GM23338 (cell line): ENCODE measurements around the gene RELN. TPM values are rescaled to one million over a fixed set of nuclear protein-coding genes. Genes with fewer than 3 reads are reported as not detected.
A peak's percentile ranks its signal among the peaks of the same experiment; 100 is the strongest.

ENCODE experiments used
- ATAC-seq: fragments of 200-7000 bp; cut with Tn5 transposase; 3 replicates; pipeline ENCODE4 v1.9.1; 2020
- DNase-seq: peaks from one replicate; pipeline ENCODE4 v3.0.0-alpha.2; 2015; ENCODE audit warnings: low spot score
- H2AFZ ChIP-seq: fragments of 200-600 bp; sonication (generic); 2 replicates; pipeline ENCODE4 v1.8.0; 2016; ENCODE audit warnings: antibody characterized with exemption, mild to moderate bottlenecking, moderate library complexity
- H3F3A ChIP-seq: fragments of 200-600 bp; sonication (generic); replicated peaks from 2 replicates; pipeline ENCODE4 v1.8.0; 2017; ENCODE audit warnings: antibody characterized with exemption, mixed run types, low read depth
- H3K27ac ChIP-seq: fragments of 200-600 bp; sonication (generic); 2 replicates; pipeline ENCODE4 v1.6.1; 2016; ENCODE audit warnings: low read depth
- H3K27me3 ChIP-seq: fragments of 200-600 bp; sonication (generic); 2 replicates; pipeline ENCODE4 v1.8.0; 2016; ENCODE audit warnings: mild to moderate bottlenecking, mixed run types, moderate library complexity; ENCODE audit not compliant: insufficient read depth
- H3K36me3 ChIP-seq: fragments of 200-600 bp; sonication (generic); 2 replicates; pipeline ENCODE4 v1.8.0; 2016; ENCODE audit warnings: mild to moderate bottlenecking; ENCODE audit not compliant: insufficient read depth
- H3K4me1 ChIP-seq: fragments of 200-600 bp; sonication (generic); 2 replicates; pipeline ENCODE4 v1.8.0; 2016; ENCODE audit warnings: mild to moderate bottlenecking, moderate library complexity; ENCODE audit not compliant: insufficient read depth
- H3K4me2 ChIP-seq: fragments of 200-600 bp; sonication (generic); 2 replicates; pipeline ENCODE4 v1.7.1; 2017; ENCODE audit warnings: mixed run types
- H3K4me3 ChIP-seq: fragments of 200-600 bp; sonication (generic); 2 replicates; pipeline ENCODE4 v1.6.1; 2016; ENCODE audit warnings: mixed run types
- H3K79me2 ChIP-seq: fragments of 200-600 bp; sonication (generic); replicated peaks from 2 replicates; pipeline ENCODE4 v1.8.0; 2017; ENCODE audit warnings: mild to moderate bottlenecking; ENCODE audit not compliant: insufficient read depth
- H3K9me2 ChIP-seq: fragments of 200-600 bp; sonication (generic); 2 replicates; pipeline ENCODE4 v1.8.0; 2017; ENCODE audit not compliant: insufficient read depth
- H4K20me1 ChIP-seq: fragments of 200-600 bp; sonication (generic); replicated peaks from 2 replicates; pipeline ENCODE4 v1.8.0; 2017; ENCODE audit warnings: mild to moderate bottlenecking; ENCODE audit not compliant: insufficient read depth
- H3K27ac Mint-ChIP-seq: 2 replicates; pipeline ENCODE4 v1.8.0; 2020; ENCODE audit warnings: inconsistent platforms, mild to moderate bottlenecking, moderate library complexity, mixed read lengths
- H3K27me3 Mint-ChIP-seq: 3 replicates; pipeline ENCODE4 v1.8.0; 2022; ENCODE audit warnings: low read depth, mild to moderate bottlenecking, moderate library complexity, mixed read lengths, inconsistent platforms; ENCODE audit not compliant: insufficient read depth, poor library complexity
- H3K36me3 Mint-ChIP-seq: 3 replicates; pipeline ENCODE4 v1.8.0; 2021; ENCODE audit warnings: low read depth, mild to moderate bottlenecking, inconsistent platforms, moderate library complexity, mixed read lengths
- H3K4me1 Mint-ChIP-seq: 3 replicates; pipeline ENCODE4 v1.8.0; 2020; ENCODE audit warnings: mild to moderate bottlenecking, inconsistent platforms, mixed read lengths
- H3K4me3 Mint-ChIP-seq: 3 replicates; pipeline ENCODE4 v1.8.0; 2021; ENCODE audit warnings: moderate library complexity, mild to moderate bottlenecking, inconsistent platforms, mixed read lengths
- H3K9me3 Mint-ChIP-seq: 3 replicates; pipeline ENCODE4 v1.8.0; 2020; ENCODE audit warnings: moderate library complexity, mild to moderate bottlenecking, inconsistent platforms, mixed read lengths
- CTCF ChIP-seq, 2 experiments: fragments of 200-600 bp in 1 of 2; sonication (generic) in 1 of 2; conservative IDR thresholded peaks; 2 replicates each; pipeline versions ENCODE4 v1.5.1 to v1.6.1; 2016 to 2017; ENCODE audit warnings: antibody characterized with exemption in 2 of 2, low read depth in 2 of 2, mild to moderate bottlenecking in 2 of 2, moderate library complexity in 1 of 2
- ETS1 ChIP-seq: IDR thresholded peaks from 2 replicates; pipeline ENCODE4 v1.6.1; 2016; ENCODE audit warnings: antibody characterized with exemption
- EZH2 ChIP-seq: fragments of 200-600 bp; sonication (generic); IDR thresholded peaks from one replicate; pipeline ENCODE4 v1.8.0; 2017; ENCODE audit warnings: antibody characterized with exemption, mild to moderate bottlenecking, low read depth; ENCODE audit not compliant: unreplicated experiment
- EZH2phosphoT487 ChIP-seq: fragments of 200-600 bp; sonication (generic); IDR thresholded peaks from one replicate; pipeline ENCODE4 v1.8.1; 2018; ENCODE audit warnings: antibody characterized with exemption; ENCODE audit not compliant: unreplicated experiment
- JUNB ChIP-seq: IDR thresholded peaks from one replicate; pipeline ENCODE4 v1.6.1; 2016; ENCODE audit warnings: antibody characterized with exemption; ENCODE audit not compliant: unreplicated experiment
- REST ChIP-seq: IDR thresholded peaks from one replicate; pipeline ENCODE4 v1.6.1; 2018; ENCODE audit warnings: antibody characterized with exemption; ENCODE audit not compliant: unreplicated experiment
- ZNF114 ChIP-seq: fragments of 250-450 bp; sonication (Bioruptor Pico); IDR thresholded peaks from 2 replicates; pipeline ENCODE4 v1.5.0; 2020; ENCODE audit warnings: mild to moderate bottlenecking, moderate library complexity
- ZNF331 ChIP-seq: fragments of 250-450 bp; sonication (Bioruptor Pico); IDR thresholded peaks from 2 replicates; pipeline ENCODE4 v1.5.0; 2020; ENCODE audit warnings: low read depth, mild to moderate bottlenecking, moderate library complexity
- polyA plus RNA-seq: library from polyadenylated mRNA; unstranded; fragments of >200 nt; fragmentation: Nextera tagmentation; extraction: Ambion mirVana; gene quantifications from 2 replicates; pipeline ENCODE4 v1.2.1, GENCODE V29; 2016
- total RNA-seq: library from RNA; depleted of rRNA; stranded (reverse); fragments of >200 nt; shearing (Covaris generic); gene quantifications from 2 replicates; pipeline ENCODE4 v1.2.3, GENCODE V29; 2014

The RELN gene
- total and polyA plus RNA-seq, 2 experiments from 2014 or later, result 0.10 to 0.76 TPM

GRCh38 chr7:103432712-103433111 is 556.7 kb downstream of the RELN start (continued):
- TF ChIP-seq REST (no peak), JUNB (no peak), ZNF331 (CRISPR knock-in tag) (no peak), CTCF (conservative IDR thresholded peaks at IDR 0.05; ENCODE audit: low read depth in 2 of 2) (no peak), ETS1 (no peak), EZH2 (no peak), EZH2phosphoT487 (no peak)

- peak; percentile 11 for DNase-seq
- Histone ChIP-seq H3K4me3 (no peak overlapping the region), H3K4me1 (no peaks in the 10 kb centered on the region), H3F3A (no peaks in the 10 kb centered on the region), H2AFZ (no peak overlapping the region), H4K20me1 (no peaks in the 10 kb centered on the region), H3K36me3 (no peaks in the 10 kb centered on the region), H3K27me3 (no peaks in the 10 kb centered on the region), H3K4me2 (no peak overlapping the region), H3K27ac (no peak overlapping the region), H3K9me2 (no peaks in the 10 kb centered on the region), H3K79me2 (no peaks in the 10 kb centered on the region)
- Mint-ChIP-seq H3K4me1 (no peaks in the 10 kb centered on the region), H3K4me3 (no peak overlapping the region), H3K27ac (no peak overlapping the region), H3K36me3 (no peaks in the 10 kb centered on the region), H3K27me3 (no peaks in the 10 kb centered on the region), H3K9me3 (no peaks in the 10 kb centered on the region)
- no peak for ATAC-seq
- TF ChIP-seq CTCF (conservative IDR thresholded peaks at IDR 0.05; ENCODE audit: low read depth in 2 of 2), result peak; percentile 40 to 43
- no peak for TF ChIP-seq ZNF114 (CRISPR knock-in tag)
Observed at GRCh38 chr7:103425177-103425576, 564.3 kb downstream of the RELN start.
